NCI-H1048 (cell line): ENCODE results near the gene BTBD9.
A peak's percentile ranks its signal among the peaks of the same experiment; 100 is the strongest.

ENCODE experiments used
- DNase-seq: peaks from one replicate; lab custom pipeline; 2025; lab: John Stamatoyannopoulos, UW

Gene BTBD9

DNA sequence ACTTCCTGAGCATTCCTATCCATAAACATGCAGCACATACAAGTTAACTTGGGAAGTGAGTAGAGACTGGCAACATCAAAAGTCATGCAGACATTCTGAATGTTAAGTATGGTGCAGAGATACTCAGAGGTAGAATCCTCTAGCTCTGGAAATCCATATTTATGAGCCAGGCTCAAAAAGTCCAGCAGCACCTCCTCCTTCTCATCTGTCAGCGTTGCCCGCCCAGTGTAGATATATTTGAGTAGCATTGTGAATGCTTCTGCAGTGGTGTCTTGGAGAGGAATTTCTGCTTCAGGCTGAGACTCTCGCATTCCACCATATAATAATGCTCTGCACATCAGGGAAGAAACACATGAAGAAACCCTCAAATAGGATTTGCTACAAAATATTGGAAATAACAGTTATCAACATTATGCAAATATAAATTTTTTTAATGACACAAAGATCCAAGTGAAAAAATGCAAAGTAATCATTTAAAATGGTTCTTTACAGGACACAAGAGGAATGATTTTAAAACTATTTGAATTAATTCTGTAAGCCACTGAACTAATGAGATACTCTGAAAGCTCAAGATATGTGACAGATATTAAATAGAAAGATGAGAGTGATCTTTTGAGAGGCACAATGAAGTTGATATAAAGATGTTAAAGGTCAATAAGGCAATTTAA lies 45.6 kb downstream of the BTBD9 start:
- no peak for DNase-seq

DNA sequence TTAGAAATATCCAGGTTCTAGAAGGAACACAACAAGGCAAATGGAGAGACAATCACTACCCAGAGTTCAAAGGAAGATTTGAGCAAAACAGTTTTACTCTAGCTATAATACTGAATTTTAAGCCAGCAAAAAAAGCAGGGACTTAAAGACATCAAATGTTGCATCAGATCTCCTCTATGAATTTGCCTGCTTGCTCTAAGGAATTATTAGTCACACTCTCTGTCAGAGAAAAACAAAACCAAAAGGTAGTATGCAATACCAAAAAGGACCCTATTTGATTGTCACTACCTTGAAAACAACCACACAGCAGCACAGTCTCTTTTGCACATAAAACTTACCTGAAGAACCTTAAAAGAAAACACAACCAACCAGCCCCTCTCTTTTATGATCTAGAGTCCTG lies 46.3 kb downstream of the BTBD9 start:
- no peak for DNase-seq

DNA sequence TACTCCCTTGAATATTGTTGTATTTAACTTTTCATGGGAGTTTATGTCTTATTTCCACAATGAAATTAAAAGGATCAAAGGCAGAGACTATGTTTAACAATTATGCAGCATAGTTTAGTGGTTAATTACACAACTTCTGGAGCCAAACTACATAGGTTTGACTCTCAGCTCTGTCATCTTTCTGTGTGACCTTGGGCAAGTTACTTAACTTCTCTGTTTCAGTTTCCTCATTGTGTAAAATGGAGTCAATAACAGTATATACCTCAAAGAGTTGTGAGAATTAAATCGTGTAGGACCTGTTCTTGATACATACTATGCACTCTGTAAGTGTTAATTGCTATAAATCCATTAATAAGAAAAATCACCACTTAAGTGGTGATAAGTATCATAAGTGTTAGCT lies 48.3 kb downstream of the BTBD9 start:
- no peak for DNase-seq

DNA sequence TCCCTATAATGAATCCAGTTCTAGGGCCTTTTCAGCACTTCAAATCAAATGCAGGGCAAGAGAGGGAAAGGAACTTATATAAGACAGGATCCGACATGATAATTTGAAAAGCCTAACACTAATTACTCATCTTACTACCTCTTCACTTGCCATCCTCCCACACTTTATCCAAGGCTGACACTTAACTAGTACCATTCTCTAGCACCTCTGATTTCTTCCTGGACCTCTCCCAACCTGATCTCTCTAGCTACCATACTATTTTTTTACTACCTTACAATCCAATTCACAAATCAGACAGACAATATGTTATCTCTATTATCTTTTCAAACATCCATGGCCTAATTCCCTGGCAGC lies 50.4 kb downstream of the BTBD9 start:
- no peak for DNase-seq

DNA sequence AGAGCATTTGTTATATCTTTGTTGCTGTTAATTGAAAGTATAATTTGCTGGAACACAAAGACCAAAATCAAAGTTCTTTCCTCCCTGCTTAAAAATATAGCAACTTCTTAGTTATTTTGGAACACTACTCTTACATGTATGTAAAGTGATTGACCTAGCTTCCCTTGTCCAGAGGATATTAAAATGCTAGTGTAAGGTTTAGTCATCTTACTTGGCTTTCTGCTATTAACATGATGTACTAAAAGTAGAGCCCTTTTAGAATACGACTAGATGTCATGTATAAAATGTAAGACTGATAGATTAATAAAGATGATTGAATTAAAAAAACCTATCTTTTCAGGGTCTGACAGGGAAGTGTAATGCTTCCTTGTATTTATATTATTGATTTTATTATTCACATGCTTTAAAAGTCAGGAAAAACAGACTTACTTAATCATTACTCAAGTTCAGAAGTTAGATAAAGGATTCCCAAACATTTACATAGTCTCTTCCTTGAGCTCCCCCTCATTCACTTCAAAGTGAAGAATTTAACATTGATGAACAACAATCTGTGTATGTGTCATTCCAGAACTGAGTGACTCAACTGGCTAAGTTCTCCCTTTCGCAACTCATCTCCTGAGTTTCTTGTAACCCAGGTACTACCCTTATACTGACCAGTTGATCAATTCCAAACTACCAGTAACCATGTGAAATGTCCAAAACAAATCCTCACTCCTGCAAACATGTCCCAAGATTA lies 50.9 kb downstream of the BTBD9 start:
- DNase-seq, result no peak

DNA sequence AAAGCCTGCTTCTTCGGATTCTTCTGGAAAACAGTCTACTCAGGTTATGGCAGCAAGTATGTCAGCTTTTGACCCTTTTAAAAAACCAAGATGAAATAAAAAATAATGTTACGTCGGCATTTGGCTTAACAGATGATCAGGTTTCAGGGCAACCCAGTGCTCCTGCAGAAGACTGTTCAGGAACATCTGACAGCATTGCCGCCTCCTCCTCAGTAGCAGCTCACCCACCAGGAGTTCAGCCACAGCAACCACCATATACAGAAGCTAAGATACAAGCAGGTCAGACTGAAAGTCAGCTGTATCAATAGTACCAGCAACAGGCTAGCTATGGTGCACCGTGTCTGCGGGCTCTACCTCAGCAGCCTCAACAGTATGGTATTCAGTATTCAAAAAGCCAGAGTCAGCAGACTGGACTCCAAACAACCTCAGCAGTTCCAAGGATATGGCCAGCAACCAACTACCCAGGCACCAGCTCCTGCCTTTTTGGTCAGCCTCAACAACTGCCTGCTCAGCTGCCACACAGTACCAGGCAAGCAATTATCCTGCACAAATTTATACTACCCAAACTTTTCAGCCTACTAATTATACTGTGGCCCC lies 51.9 kb downstream of the BTBD9 start:
- no peak for DNase-seq

DNA sequence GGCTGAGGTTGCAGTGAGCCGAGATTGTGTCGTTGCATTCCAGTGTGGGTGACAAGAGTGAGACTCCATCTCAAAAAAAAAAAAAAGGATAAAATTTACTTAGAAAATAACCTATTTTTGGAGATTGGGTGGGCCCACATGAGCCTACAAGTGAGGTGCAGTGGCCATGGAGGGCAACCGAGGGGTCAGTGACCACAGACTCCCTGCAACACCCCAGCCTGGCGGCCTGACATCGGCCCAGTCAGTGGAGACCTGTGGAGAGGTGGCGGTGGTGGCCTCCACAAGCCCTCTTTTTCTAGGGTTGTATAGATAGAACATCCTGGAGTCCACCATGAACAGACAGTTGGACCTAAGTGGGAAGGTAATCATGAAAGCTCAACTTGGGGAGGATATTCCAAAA lies 52.7 kb downstream of the BTBD9 start:
- no peak for DNase-seq

DNA sequence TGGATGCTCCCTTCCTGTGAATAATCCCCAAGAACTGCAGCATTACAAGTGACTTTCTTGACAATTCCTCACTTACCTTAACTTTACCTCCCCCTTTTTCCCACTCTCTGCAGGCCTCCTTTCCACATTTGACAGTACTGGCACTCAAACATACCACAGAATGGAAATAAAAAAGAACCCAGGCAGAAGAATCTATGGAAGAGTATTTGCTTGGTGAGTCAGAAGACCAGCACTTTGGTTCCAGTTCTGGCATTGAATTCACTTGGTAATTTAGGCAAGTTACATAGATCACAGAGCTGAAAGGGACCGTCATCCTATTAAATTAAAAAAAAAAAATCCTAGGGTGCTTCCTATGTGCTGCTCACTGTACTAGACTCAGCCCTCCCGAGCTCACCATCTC lies 55.0 kb downstream of the BTBD9 start:
- no peak for DNase-seq

DNA sequence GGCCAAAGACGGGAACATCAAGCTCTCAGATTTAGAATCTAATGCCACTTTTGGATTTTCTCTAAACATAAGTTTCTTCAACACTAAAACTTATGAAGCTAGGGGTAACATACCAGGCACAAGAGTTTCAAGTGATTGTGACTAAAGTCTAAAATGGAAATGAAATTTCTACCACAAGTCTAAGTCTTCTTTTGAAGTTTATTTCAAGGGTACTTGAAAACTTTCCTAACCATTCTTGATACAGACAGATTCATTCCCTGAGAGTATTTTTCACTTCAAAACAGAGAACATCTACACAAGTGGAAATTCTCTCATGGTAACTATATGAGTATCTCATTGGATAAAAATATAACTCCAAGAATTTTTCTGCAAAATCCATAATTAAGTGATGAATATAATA lies 56.2 kb downstream of the BTBD9 start:
- DNase-seq, result no peak

DNA sequence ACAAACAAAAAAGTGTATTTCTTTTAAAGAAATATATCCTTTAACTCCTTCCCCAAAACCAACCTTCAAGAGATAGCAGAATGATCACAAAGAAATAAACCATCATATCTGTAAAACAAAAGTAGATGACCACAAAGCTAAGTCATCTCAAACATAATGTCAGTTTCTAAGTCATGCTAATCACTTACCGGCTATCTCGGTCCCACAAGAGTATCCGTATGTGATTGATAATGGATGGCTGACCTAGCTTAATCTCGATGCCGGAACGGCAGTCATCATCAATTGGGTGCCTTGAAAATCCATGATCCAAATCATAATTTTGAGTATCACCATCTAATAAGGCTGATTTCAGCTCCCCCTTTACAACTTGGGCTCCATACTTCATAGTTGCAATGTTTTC lies 59.7 kb downstream of the BTBD9 start:
- no peak for DNase-seq

DNA sequence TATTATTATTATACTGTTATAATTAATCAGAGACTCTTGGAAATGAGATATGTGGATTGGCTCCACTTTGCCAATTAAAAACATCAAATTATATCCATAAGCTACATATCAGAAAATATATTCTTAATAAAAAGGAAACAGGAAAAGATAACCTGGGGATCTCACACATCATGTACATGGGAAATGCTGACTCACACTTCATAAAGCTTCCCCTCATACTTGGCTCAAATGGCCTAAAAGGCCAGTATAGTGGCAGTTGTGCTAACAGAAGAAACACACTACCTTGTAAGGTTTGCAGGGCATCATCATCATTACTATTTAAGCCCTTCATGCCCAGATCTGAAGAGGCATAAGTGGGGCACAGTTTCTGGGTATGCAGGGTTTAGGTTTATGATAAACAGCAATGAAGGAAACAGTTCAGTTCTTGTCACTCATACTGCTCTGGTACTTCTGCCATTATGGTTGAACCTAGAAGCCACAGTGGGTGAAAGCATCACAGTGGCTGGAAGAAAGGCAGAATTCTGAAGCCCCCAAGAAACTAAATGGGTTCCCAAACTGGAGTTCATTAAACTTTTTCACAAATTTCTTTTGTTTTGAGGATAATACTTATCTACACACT lies 60.6 kb downstream of the BTBD9 start:
- no peak for DNase-seq

DNA sequence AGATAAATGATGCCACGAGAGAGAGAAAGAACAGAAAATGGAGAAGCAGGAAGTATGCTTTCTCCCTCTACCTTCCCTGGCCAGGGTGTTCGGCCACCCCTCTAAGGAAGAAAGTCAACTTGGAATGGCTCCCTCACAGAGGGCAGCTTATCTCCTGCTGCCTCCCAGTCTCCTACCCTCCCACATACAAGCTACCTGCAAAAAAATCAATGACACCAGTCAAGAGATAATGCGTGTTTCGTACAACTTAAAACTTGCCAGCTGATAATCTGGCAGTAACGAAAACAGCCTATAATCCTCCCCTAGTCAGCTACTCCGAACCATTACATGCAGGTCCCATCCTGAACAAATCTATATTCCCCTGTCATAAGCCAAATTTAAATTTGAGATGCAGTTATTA lies 61.7 kb downstream of the BTBD9 start:
- no peak for DNase-seq

DNA sequence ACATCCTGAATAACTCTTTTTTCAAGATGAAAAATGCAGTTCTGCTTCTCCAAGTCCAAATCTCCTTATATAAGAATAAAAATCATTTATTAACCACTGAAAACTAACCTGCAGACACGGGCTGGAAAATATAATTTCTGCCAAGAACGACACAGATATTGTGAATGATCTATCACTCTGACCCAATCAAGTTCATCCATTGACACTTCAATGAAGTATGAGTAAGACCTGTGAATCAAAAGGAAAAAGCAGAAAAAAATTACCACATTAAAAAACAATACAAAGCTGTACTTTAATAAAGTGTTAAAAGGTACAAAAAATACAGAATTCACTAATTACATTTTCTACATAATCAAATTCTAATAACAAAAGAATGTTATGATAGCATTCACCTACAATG lies 62.2 kb downstream of the BTBD9 start:
- DNase-seq, result no peak

DNA sequence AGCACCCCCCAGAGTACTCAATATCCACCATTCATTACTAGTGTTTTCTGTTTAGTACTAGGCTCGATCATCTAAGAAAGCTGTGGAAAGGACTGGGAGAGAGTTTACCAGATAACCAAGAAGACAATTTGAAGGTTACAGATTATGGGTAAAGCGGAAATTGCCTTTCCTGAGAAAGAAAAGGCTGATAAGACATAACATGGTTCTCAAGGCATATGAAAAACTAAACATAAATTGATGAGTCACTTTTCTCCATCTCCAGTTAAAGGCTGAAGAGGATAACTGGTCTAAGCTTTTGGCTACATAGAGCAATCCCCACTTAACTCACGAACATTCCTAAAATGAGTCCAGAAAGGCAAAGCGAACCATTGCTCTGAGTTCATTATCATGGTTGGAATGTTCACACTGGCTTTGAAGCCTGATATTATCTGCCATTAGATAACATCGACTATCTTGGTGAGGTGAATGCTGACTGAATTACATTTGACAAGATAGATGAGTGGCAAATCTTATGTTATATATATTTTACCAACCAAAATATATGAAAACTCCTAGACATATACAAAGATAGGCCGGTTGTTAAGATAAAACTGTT lies 65.8 kb downstream of the BTBD9 start:
- DNase-seq, result no peak

DNA sequence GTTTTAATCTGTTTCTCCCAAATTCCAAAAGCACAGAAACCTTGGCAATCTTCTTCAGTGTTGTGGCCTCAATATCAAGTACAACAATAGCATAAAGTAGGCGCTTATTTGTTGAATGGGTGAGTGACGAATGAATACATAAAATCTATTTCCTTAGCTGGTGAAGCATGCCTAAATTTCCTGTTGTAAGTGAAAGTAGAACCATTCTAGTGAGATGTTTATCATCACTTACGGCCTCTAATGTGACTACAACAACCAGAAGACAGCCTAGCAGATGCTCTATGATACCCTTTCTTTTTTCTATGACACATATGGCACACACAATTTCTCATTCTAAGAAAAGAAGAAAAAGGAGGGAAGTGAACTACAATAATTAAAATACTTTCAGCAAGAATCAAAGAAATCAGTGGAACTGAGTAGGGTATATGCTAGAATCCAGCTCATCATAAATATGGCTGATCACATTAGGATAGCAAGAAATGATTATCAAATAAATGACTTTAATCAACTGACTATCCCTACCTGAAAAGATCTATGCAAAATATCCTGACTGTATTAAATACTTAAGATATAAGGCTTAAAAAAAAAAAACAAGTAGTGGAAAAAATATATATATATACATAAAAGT lies 67.4 kb downstream of the BTBD9 start:
- no peak for DNase-seq

DNA sequence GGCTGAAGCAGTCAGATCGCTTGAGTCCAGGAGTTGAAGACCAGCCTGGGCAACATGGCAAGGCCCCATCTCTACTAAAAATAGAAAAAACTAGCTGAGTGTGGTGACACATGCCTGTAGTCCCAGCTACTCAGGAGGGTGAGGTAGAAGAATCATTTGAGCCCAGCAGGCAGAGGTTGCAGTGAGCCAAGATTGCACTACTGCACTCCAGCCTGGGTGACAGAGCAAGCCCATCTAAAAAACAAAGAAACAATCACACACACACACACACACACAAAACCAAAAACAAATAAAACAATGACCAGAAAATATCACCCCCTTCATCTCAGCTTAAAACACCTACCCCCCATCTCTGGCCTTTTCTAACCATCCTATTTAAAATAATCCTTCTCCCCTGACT lies 68.0 kb downstream of the BTBD9 start:
- no peak for DNase-seq

DNA sequence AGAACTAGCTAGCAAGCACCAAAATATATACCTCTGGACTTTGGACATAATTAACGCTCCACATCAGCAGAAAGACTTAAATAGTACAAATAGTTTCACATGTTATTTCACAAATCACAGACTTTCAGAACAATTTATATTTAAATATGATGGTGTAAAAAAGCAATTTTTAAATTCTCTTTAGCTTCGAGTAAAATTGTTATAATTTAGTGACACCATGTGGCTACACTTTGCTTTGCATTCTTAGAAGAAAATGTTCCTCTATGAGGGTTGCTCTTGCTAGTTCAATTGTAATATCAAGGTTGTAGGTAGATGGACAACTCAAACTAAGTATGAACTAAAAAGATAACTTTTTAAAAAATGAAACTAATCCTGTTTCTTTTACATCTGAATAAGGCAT lies 69.0 kb downstream of the BTBD9 start:
- DNase-seq, result no peak

DNA sequence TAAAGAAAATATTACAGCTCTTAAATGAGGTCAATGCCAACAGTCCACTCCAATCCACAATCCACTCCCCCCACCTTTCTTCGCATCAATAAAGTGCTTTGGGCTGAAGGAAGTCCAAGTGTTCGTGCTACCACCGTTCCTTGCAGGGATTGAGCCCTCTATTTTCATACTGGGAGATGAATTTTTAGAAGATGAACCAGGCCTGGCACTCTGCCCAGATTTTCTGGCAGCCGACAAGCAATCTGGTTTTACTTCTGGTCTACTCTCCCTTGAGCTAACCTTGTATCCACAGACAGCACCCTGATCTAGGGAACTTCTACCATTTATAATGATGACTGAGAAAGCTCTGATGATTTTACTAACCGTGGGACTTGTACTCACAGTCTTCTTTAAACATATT lies 72.3 kb downstream of the BTBD9 start:
- DNase-seq, result peak; percentile 8

DNA sequence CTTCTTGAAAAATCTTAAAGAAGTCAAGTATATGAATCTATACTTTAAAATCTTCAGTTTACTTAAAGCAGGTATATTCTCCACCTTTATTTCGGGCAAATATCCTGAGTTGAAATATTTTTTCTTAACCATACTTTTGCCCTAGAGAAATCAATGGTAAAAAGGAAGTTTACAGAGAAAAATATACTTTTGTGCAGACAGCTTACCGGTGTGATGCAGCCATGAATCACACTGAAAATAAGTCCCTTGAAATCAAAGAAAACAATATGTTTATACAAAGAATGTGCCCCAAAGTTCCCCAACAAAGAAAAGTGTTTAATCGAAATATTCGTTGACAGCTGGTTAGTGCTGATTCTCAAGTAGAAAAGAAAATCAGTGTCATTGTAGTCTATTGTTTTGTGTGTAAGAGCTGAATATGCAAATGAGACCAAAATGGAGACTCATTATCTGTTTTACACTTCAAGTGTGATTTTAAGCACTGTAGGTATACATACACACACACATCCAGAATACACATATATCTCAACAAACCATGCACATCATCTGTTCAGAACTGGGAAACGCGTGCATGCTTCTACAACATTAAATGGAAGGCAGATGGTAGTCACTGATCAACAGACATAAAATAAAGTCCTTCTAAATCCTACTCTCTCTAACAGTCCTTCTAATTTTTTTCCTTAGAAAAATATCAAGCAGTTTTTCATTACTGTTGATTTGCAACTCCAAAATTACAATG lies 73.3 kb downstream of the BTBD9 start:
- no peak for DNase-seq

DNA sequence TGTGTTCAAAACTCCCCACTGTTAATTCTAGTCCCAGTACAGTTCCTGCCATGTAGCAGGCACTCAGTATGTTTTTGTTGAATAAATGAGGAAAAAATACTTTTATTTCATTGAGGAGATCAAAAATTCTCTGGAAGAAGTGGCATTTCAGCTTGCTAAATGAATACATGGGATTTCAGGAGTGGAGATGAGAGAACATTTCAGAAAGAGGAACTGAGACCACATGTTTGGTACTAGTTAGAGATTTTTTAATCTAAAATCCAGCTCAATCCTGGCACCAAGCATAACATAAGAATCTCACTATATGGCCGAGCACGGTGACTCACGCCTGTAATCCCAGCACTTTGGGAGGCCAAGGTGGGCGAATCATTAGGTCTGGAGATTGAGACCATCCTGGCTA lies 75.4 kb downstream of the BTBD9 start:
- no peak for DNase-seq

DNA sequence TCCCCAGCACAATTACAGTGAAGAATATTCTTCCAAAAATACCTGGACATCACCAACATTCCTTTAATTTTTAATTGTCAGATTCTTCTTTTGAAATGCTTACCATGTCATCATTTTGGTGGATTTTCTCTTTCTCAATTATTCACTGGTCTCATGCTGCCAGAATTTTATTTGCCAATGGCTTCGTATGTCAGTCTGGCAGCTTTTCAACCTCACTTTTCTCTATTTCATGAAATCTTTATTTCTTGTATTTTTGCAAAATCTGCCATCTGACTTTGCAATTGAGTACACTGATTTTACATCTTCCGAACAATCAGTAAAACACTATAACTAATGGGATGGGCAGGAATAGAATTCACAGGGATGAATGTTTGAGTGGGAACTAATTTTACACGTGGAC lies 84.1 kb downstream of the BTBD9 start:
- DNase-seq, result no peak
